Body of pancreas (tissue), 4 donors: ENCODE data around the gene CRYGC.

Experiments
- POLR2A ChIP-seq, 3 donors: fragments of 450-650 bp; IDR thresholded peaks; one replicate each; pipeline ENCODE4 v1.6.1; 2016; ENCODE audit warnings: antibody characterized with exemption in 3 of 3, mild to moderate bottlenecking in 2 of 3
- TF ChIP-seq, protein P1 (sequence below), 7 experiments: fragments of 450-650 bp in 4 of 7; fragments of 200-600 bp in 3 of 7; sonication (generic) in 3 of 7; IDR thresholded peaks; one replicate each; pipeline ENCODE4 v1.5.1; 2016 to 2019; ENCODE audit warnings: antibody characterized with exemption in 7 of 7

DNA sequence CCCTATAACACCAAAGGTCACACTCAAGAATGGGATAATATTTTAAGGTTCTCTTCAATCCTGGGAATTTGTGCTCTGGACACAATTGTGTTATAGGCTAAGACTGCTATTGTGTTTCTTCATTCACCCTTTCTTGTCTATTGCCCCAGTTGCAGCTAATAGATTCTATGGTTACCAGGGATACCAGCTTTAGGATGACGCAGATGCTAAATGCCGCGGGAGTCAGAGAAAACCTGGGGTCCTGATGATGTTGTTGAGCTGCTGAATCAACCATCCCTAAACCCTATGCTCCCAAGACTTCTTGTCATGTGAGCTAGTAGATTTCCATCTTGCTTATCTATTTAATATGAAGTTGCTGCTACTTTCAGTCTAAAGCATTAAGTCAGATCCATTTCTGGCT is 10.7 kb downstream of the CRYGC start:
- TF ChIP-seq, protein P1, sequence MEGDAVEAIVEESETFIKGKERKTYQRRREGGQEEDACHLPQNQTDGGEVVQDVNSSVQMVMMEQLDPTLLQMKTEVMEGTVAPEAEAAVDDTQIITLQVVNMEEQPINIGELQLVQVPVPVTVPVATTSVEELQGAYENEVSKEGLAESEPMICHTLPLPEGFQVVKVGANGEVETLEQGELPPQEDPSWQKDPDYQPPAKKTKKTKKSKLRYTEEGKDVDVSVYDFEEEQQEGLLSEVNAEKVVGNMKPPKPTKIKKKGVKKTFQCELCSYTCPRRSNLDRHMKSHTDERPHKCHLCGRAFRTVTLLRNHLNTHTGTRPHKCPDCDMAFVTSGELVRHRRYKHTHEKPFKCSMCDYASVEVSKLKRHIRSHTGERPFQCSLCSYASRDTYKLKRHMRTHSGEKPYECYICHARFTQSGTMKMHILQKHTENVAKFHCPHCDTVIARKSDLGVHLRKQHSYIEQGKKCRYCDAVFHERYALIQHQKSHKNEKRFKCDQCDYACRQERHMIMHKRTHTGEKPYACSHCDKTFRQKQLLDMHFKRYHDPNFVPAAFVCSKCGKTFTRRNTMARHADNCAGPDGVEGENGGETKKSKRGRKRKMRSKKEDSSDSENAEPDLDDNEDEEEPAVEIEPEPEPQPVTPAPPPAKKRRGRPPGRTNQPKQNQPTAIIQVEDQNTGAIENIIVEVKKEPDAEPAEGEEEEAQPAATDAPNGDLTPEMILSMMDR (IDR thresholded peaks at IDR 0.05), result no peak
- TF ChIP-seq POLR2A (IDR thresholded peaks at IDR 0.05), result no peak
